Neural cell (in vitro differentiated cells): ENCODE data around the gene ANKS1B.

ENCODE experiments used
- EZH2 ChIP-seq: fragments of 200-600, 300-800 bp; shearing (Covaris generic), sonication (generic); IDR thresholded peaks from 2 replicates; pipeline ENCODE4 v1.6.1; 2014; ENCODE audit warnings: antibody characterized with exemption, low read length, borderline replicate concordance, mild to moderate bottlenecking; ENCODE audit not compliant: insufficient read depth, poor library complexity, severe bottlenecking
- POLR2AphosphoS5 ChIP-seq: IDR thresholded peaks from 2 replicates; pipeline ENCODE4 v1.6.1; 2012
- SMC3 ChIP-seq: fragments of 450-650 bp; conservative IDR thresholded peaks from 2 replicates; pipeline ENCODE4 v1.6.1; 2014; ENCODE audit warnings: antibody characterized with exemption, mild to moderate bottlenecking, moderate library complexity; ENCODE audit not compliant: poor library complexity
- TAF1 ChIP-seq: IDR thresholded peaks from 2 replicates; pipeline ENCODE4 v1.6.1; 2012; ENCODE audit warnings: low read depth
- TF ChIP-seq, protein P1 (sequence below): fragments of 450-650 bp; IDR thresholded peaks from 2 replicates; pipeline ENCODE4 v1.5.1; 2014; ENCODE audit warnings: antibody characterized with exemption, mild to moderate bottlenecking, moderate library complexity; ENCODE audit not compliant: poor library complexity, severe bottlenecking
- TF ChIP-seq, protein P2 (sequence below): IDR thresholded peaks from 2 replicates; pipeline ENCODE4 v1.6.1; 2012; ENCODE audit warnings: borderline replicate concordance

DNA sequence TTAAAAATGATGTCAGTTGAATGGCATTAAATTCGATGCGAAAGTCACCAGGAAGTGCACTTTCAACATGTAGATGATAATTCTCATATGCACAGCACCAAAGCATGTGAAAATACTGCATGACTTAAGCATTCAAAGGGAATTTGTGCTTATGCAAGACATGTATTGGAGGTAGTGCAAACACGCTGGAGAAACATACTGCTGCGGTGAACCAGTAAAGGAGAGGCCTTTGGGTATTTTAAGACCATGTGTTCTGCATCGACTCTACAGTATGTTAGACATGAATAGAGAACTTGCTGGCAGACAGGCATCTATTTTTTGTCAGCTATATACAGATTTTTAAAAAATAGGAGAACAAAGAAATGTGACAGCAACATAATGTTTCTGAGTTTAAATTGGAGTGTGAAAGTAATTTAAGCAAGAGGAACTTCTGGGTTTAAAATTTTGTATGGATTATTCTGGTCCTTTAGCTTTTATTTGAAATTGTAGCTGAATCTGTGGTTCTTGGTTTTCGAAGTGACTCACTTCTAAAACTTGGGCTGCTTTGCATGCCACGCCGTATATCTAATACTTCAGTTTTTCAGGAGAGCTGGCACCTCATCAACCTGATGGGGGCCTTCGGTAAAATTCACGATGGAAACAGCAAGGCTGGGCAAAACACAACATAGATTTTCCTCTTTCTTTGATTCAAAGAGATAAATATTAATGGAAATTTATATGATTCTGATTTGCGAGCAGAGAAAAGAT is 930.9 kb downstream of the ANKS1B start:
- TF ChIP-seq SMC3: no peak
- TF ChIP-seq, protein P1, sequence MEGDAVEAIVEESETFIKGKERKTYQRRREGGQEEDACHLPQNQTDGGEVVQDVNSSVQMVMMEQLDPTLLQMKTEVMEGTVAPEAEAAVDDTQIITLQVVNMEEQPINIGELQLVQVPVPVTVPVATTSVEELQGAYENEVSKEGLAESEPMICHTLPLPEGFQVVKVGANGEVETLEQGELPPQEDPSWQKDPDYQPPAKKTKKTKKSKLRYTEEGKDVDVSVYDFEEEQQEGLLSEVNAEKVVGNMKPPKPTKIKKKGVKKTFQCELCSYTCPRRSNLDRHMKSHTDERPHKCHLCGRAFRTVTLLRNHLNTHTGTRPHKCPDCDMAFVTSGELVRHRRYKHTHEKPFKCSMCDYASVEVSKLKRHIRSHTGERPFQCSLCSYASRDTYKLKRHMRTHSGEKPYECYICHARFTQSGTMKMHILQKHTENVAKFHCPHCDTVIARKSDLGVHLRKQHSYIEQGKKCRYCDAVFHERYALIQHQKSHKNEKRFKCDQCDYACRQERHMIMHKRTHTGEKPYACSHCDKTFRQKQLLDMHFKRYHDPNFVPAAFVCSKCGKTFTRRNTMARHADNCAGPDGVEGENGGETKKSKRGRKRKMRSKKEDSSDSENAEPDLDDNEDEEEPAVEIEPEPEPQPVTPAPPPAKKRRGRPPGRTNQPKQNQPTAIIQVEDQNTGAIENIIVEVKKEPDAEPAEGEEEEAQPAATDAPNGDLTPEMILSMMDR: no peak
- TF ChIP-seq, protein P2, sequence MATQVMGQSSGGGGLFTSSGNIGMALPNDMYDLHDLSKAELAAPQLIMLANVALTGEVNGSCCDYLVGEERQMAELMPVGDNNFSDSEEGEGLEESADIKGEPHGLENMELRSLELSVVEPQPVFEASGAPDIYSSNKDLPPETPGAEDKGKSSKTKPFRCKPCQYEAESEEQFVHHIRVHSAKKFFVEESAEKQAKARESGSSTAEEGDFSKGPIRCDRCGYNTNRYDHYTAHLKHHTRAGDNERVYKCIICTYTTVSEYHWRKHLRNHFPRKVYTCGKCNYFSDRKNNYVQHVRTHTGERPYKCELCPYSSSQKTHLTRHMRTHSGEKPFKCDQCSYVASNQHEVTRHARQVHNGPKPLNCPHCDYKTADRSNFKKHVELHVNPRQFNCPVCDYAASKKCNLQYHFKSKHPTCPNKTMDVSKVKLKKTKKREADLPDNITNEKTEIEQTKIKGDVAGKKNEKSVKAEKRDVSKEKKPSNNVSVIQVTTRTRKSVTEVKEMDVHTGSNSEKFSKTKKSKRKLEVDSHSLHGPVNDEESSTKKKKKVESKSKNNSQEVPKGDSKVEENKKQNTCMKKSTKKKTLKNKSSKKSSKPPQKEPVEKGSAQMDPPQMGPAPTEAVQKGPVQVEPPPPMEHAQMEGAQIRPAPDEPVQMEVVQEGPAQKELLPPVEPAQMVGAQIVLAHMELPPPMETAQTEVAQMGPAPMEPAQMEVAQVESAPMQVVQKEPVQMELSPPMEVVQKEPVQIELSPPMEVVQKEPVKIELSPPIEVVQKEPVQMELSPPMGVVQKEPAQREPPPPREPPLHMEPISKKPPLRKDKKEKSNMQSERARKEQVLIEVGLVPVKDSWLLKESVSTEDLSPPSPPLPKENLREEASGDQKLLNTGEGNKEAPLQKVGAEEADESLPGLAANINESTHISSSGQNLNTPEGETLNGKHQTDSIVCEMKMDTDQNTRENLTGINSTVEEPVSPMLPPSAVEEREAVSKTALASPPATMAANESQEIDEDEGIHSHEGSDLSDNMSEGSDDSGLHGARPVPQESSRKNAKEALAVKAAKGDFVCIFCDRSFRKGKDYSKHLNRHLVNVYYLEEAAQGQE: no peak
- TF ChIP-seq POLR2AphosphoS5: no peak
- TF ChIP-seq EZH2: no peak
- TF ChIP-seq TAF1: no peak
